Small intestine (tissue), 7 donors: Measurements from ENCODE around the gene RNF157. TPM values are rescaled to one million over a fixed set of nuclear protein-coding genes. Genes with fewer than 3 reads are reported as not detected.
"Not testable (repeated sequence)": the region's sequence is repeated elsewhere in the genome, so short reads cannot be mapped to it uniquely, and the experiment has no call there.

Experiments
- DNase-seq, 2 donors: peaks; one replicate each; pipeline versions ENCODE4 v3.0.0 to v3.0.0-alpha.2; 2013
- FAIRE-seq: peaks from 2 replicates; lab custom pipeline; 2012; peaks lifted over from hg19 to GRCh38; lab: Jason Lieb, UNC
- H3K27ac ChIP-seq, 3 donors: one replicate each; pipeline ENCODE4 v1.5.1; 2013; ENCODE audit warnings: low read length in 2 of 3, mild to moderate bottlenecking in 2 of 3, control low read depth in 1 of 3, inconsistent platforms in 1 of 3, low read depth in 1 of 3, moderate library complexity in 1 of 3
- H3K27me3 ChIP-seq, 3 donors: one replicate each; pipeline ENCODE4 v1.6.1; 2013; ENCODE audit warnings: low read length in 3 of 3, inconsistent platforms in 1 of 3; ENCODE audit not compliant: control insufficient read depth in 3 of 3, insufficient read depth in 3 of 3
- H3K36me3 ChIP-seq, 3 donors: one replicate each; pipeline ENCODE4 v1.6.1; 2013; ENCODE audit warnings: low read length in 3 of 3, inconsistent platforms in 1 of 3, low read depth in 1 of 3, mild to moderate bottlenecking in 1 of 3, moderate library complexity in 1 of 3; ENCODE audit not compliant: control insufficient read depth in 3 of 3, insufficient read depth in 2 of 3
- H3K4me1 ChIP-seq, 3 donors: one replicate each; pipeline ENCODE4 v1.6.1; 2013; ENCODE audit warnings: low read length in 2 of 3, inconsistent platforms in 1 of 3, low read depth in 1 of 3, mild to moderate bottlenecking in 1 of 3, moderate library complexity in 1 of 3; ENCODE audit not compliant: control insufficient read depth in 3 of 3, insufficient read depth in 2 of 3
- H3K4me3 ChIP-seq, 3 donors: one replicate each; pipeline ENCODE4 v1.5.1; 2013; ENCODE audit warnings: low read length in 3 of 3, control low read depth in 1 of 3, inconsistent platforms in 1 of 3, low read depth in 1 of 3, mild to moderate bottlenecking in 1 of 3, moderate library complexity in 1 of 3
- H3K9me3 ChIP-seq, 2 donors: one replicate each; pipeline ENCODE4 v1.6.1; 2013; ENCODE audit warnings: low read depth in 1 of 2, low read length in 1 of 2; ENCODE audit not compliant: control insufficient read depth in 2 of 2, insufficient read depth in 1 of 2
- WGBS, 3 donors: extraction: QIAGEN DNeasy Blood & Tissue Kit; methylation state at CpG; one replicate each; pipeline ENCODE4 v1.1.7; 2013; 5-methylcytosine and 5-hydroxymethylcytosine counted together
- polyA plus RNA-seq, 4 donors: library from polyadenylated mRNA; stranded (reverse) in 3 of 4; unstranded in 1 of 4; fragments of 200-250 nt in 3 of 4; fragments of 120-200 nt in 1 of 4; gene quantifications; one replicate each; pipeline versions ENCODE4 v1.2.1 to v1.2.3, GENCODE V29; 2013
- donor health status: healthy with polysubstance abuse.
- donor health status: control.
- donor health status: control.
- donor health status: Bipolar disorder and iron deficiency.
- donor health status: healthy.

Gene RNF157
- polyA plus RNA-seq, 4 donors = 13.9 to 30.6 (median 21.6) TPM

- FAIRE-seq, H3K9me3 ChIP-seq, H3K27me3 ChIP-seq, DNase-seq: not testable (repeated sequence)
- 45 to 60% (median 56%) methylated on average over 13 of the region's 13 CpGs for WGBS, 3 donors
- H3K36me3 ChIP-seq = peaks cover 0 to 54% (median 3%) of the 10 kb centered on the region in 3 donors
- H3K27ac ChIP-seq = peak overlapping the region; percentile 65 to 98 (median 77)
- peak overlapping the region in 1 of 3 donors; percentile 87 for H3K4me3 ChIP-seq
- H3K4me1 ChIP-seq = peaks cover 7 to 80% (median 18%) of the 10 kb centered on the region in 3 donors
Observed at GRCh38 chr17:76267581-76268001, 27.3 kb upstream of the RNF157 start.

GRCh38 chr17:76267051-76267576, 26.8 kb upstream of the RNF157 start:
- WGBS, 3 donors = 54 to 59% (median 59%) methylated on average over 4 of the region's 4 CpGs
- peaks cover 7 to 80% (median 18%) of the 10 kb centered on the region in 3 donors for H3K4me1 ChIP-seq
- no peaks in the 10 kb centered on the region for H3K9me3 ChIP-seq
- H3K27ac ChIP-seq = peak overlapping the region; percentile 65 to 98 (median 89)
- FAIRE-seq = no peak
- no peak for DNase-seq
- H3K36me3 ChIP-seq = peaks cover 0 to 54% (median 3%) of the 10 kb centered on the region in 3 donors
- H3K4me3 ChIP-seq = peak overlapping the region; percentile 71 to 100 (median 87)
- H3K27me3 ChIP-seq = no peaks in the 10 kb centered on the region

DNA sequence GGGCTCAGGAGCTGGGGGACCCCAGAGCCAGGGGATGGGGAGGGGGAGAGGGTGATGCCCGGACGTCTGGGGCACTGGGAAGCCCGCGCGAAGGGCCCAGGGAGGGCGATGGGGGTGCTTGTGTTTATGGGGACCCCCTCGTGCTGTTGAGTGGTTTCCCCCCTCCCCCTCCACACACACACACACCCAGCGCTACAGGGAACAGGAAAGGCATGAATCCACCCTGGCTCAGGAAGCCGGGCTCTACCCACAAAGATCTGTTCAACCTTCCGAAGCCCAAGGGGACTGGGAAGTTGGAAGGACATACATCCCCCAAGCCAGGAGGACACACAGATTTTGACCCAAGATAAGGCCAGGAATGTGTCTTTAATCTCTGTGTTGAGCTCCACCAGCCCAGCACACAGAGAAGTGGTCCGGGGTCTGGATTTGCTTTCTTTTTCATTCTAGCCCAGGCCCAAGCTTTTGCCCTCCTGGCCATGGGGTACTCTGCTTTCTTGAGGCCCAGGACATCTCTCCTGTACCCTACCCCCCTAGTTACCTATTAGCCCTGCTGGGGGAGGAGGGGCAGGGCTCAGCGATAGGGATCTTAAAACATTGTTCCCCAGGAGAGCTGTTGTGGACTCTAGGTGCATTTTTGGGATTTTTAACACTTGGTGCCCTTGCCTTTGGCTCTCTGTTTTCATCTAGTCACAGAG, 26.1 kb upstream of the RNF157 start:
- Histone ChIP-seq H3K27me3 (no peaks in the 10 kb centered on the region), H3K4me1 (peaks cover 7 to 80% (median 14%) of the 10 kb centered on the region in 3 donors), H3K4me3 (peak overlapping the region; percentile 71 to 100 (median 87)), H3K27ac (peak overlapping the region; percentile 65 to 98 (median 89)), H3K9me3 (no peaks in the 10 kb centered on the region), H3K36me3 (peaks cover 0 to 50% (median 3%) of the 10 kb centered on the region in 3 donors)
- WGBS, 3 donors = 1 to 2% (median 2%) methylated on average over 11 to 12 of the region's 12 CpGs
- DNase-seq (peak in 1 of 2 donors; percentile 54), FAIRE-seq (no peak)

GRCh38 chr17:76265624-76266243, 25.4 kb upstream of the RNF157 start:
- H3K27ac ChIP-seq = peak overlapping the region; percentile 65 to 98 (median 89)
- no peaks in the 10 kb centered on the region for H3K27me3 ChIP-seq
- FAIRE-seq (no peak), DNase-seq (peak; percentile 57 to 79)
- H3K9me3 ChIP-seq = no peaks in the 10 kb centered on the region
- H3K4me3 ChIP-seq = peak overlapping the region; percentile 71 to 100 (median 87)
- peaks cover 0 to 43% (median 3%) of the 10 kb centered on the region in 3 donors for H3K36me3 ChIP-seq
- peaks cover 8 to 80% (median 15%) of the 10 kb centered on the region in 3 donors for H3K4me1 ChIP-seq
- WGBS, 3 donors = 1 to 2% (median 1%) methylated on average over 46 to 76 of the region's 76 CpGs

GRCh38 chr17:76264755-76265623, 24.7 kb upstream of the RNF157 start, which contains the start of gene UBALD2:
Gene UBALD2 (plus strand): TSS chr17:76265348. CDS start chr17:76265506, 158 bp downstream.
- Histone ChIP-seq H3K4me1 (peaks cover 10 to 81% (median 19%) of the 10 kb centered on the region in 3 donors), H3K9me3 (no peaks in the 10 kb centered on the region), H3K36me3 (peaks cover 0 to 36% (median 2%) of the 10 kb centered on the region in 3 donors), H3K4me3 (peak within 1 kb of the TSS; percentile 71 to 100 (median 87)), H3K27me3 (no peaks in the 10 kb centered on the region), H3K27ac (peak within 1 kb of the TSS; percentile 89 to 98 (median 95))
- 0 to 1% (median 0%) methylated on average over 49 to 94 of the region's 94 CpGs for WGBS, 3 donors
- FAIRE-seq (peak; percentile 5), DNase-seq (peak; percentile 99 to 100)

GRCh38 chr17:76264425-76264754, 24.1 kb upstream of the RNF157 start:
- peaks cover 10 to 81% (median 17%) of the 10 kb centered on the region in 3 donors for H3K4me1 ChIP-seq

DNA sequence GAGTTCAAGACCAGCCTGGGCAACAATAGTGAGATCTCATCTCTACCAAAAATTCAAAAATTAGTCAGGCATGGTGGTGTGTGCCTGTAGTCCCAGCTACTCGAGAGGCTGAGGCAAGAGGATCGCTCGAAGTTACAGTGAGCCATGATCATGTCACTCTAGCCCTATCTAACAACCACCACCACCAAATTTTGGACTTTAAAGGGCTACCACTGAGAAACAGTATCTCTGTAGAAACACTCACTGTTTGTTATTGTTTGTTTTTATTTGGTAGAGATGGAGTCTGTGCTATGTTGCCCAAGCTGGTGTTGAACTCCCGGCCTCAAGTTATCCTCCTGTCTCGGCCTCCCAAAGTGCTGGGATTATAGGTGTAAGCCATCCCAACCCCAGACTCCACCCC, 23.6 kb upstream of the RNF157 start:
- 79 to 88% (median 86%) methylated on average over 5 of the region's 5 CpGs for WGBS, 3 donors
- Histone ChIP-seq H3K27me3 (no peaks in the 10 kb centered on the region), H3K36me3 (peaks cover 0 to 25% (median 0%) of the 10 kb centered on the region in 3 donors), H3K9me3 (no peaks in the 10 kb centered on the region), H3K4me1 (peaks cover 5 to 77% (median 14%) of the 10 kb centered on the region in 3 donors), H3K4me3 (no peak overlapping the region), H3K27ac (peak overlapping the region; percentile 74 to 95 (median 95))
- DNase-seq (no peak), FAIRE-seq (no peak)

More at GRCh38 chr17:76264425-76264754, 24.1 kb upstream of the RNF157 start:
- Histone ChIP-seq H3K4me3 (no peak overlapping the region), H3K27me3 (no peaks in the 10 kb centered on the region), H3K27ac (peak overlapping the region; percentile 74 to 95 (median 95)), H3K9me3 (no peaks in the 10 kb centered on the region), H3K36me3 (peaks cover 0 to 30% (median 0%) of the 10 kb centered on the region in 3 donors)
- WGBS, 3 donors = 29 to 37% (median 32%) methylated on average over 9 of the region's 9 CpGs
- no peak for DNase-seq
- FAIRE-seq = no peak
